SK-N-SH (cell line): Measurements from ENCODE around the gene RAB17. TPM values are rescaled to one million over a fixed set of nuclear protein-coding genes. Genes with fewer than 3 reads are reported as not detected.
A peak's percentile ranks its signal among the peaks of the same experiment; 100 is the strongest.

Experiments
- CTCF ChIA-PET: fragments of 300-600, 350-600 bp; formaldehyde crosslinking; extraction: SDS; loops from one replicate; lab custom pipeline; 2021; lab: Yijun Ruan, JAX
- POLR2A ChIA-PET: fragments of 350-600 bp; sonication (Branson Sonifier 250); formaldehyde crosslinking; extraction: SDS; loops from one replicate; lab custom pipeline; 2020; ENCODE audit warnings: antibody characterized with exemption, inconsistent platforms; lab: Yijun Ruan, JAX
- DNase-seq: peaks from one replicate; pipeline ENCODE4 v3.0.0; 2012
- H2AFZ ChIP-seq: fragments of 200-600 bp; sonication (generic); 2 replicates; pipeline ENCODE4 v1.8.1; 2016; ENCODE audit warnings: antibody characterized with exemption, mild to moderate bottlenecking, low read depth
- H3F3A ChIP-seq: fragments of 200-600 bp; sonication (generic); replicated peaks from 2 replicates; pipeline ENCODE3; 2016; ENCODE audit warnings: antibody characterized with exemption, mild to moderate bottlenecking; ENCODE audit not compliant: insufficient read depth
- H3K27ac ChIP-seq, 2 experiments: fragments of 200-500 bp in 1 of 2; fragments of 200-600 bp in 1 of 2; sonication (Bioruptor generic) in 1 of 2; sonication (generic), shearing (Covaris generic) in 1 of 2; 2 replicates each; pipeline versions ENCODE4 v1.5.1 to v1.6.1; 2014 to 2016; ENCODE audit warnings: low read depth in 2 of 2, inconsistent platforms in 1 of 2, low read length in 1 of 2, mild to moderate bottlenecking in 1 of 2, mixed read lengths in 1 of 2
- H3K27me3 ChIP-seq: fragments of 200-600 bp; sonication (generic), shearing (Covaris generic); 2 replicates; pipeline ENCODE4 v1.6.1; 2016; ENCODE audit warnings: mixed run types; ENCODE audit not compliant: insufficient read depth
- H3K36me3 ChIP-seq, 2 experiments: fragments of 200-500 bp in 1 of 2; fragments of 200-600 bp in 1 of 2; sonication (Bioruptor generic) in 1 of 2; sonication (generic) in 1 of 2; replicated peaks in 1 of 2; 2 replicates each; pipeline versions ENCODE3 to v1.5.1; 2014 to 2016; ENCODE audit warnings: low read length in 1 of 2, mild to moderate bottlenecking in 1 of 2; ENCODE audit not compliant: insufficient read depth in 2 of 2, control insufficient read depth in 1 of 2
- H3K4me1 ChIP-seq, 2 experiments: fragments of 200-500 bp in 1 of 2; fragments of 200-600 bp in 1 of 2; sonication (Bioruptor generic) in 1 of 2; sonication (generic), shearing (Covaris generic) in 1 of 2; 2 replicates each; pipeline versions ENCODE4 v1.5.1 to v1.6.1; 2014 to 2016; ENCODE audit warnings: low read depth in 1 of 2, low read length in 1 of 2, mixed run types in 1 of 2; ENCODE audit not compliant: insufficient read depth in 2 of 2, control insufficient read depth in 1 of 2
- H3K4me2 ChIP-seq: fragments of 200-600 bp; sonication (generic), shearing (Covaris generic); 2 replicates; pipeline ENCODE4 v1.6.1; 2017; ENCODE audit warnings: mixed run types
- H3K4me3 ChIP-seq, 2 experiments: fragments of 200-500 bp in 1 of 2; fragments of 200-600 bp in 1 of 2; sonication (Bioruptor generic) in 1 of 2; sonication (generic), shearing (Covaris generic) in 1 of 2; 2 replicates each; pipeline versions ENCODE4 v1.5.1 to v1.8.1; 2014 to 2016; ENCODE audit warnings: low read depth in 2 of 2, inconsistent platforms in 1 of 2, low read length in 1 of 2, mild to moderate bottlenecking in 1 of 2, mixed read lengths in 1 of 2, moderate library complexity in 1 of 2
- H3K79me2 ChIP-seq: fragments of 200-600 bp; sonication (generic); 2 replicates; pipeline ENCODE4 v1.8.1; 2017; ENCODE audit warnings: mild to moderate bottlenecking; ENCODE audit not compliant: insufficient read depth
- H3K9ac ChIP-seq: fragments of 200-600 bp; sonication (generic); 2 replicates; pipeline ENCODE4 v1.6.1; 2017; ENCODE audit warnings: mixed run types
- H3K9me2 ChIP-seq: fragments of 200-600 bp; sonication (generic); 2 replicates; pipeline ENCODE4 v1.6.1; 2017; ENCODE audit warnings: mixed run types
- H3K9me3 ChIP-seq: fragments of 200-600 bp; sonication (generic); 2 replicates; pipeline ENCODE4 v1.6.1; 2017; ENCODE audit warnings: mixed run types, mild to moderate bottlenecking, moderate library complexity
- H4K20me1 ChIP-seq: fragments of 200-600 bp; sonication (generic); 2 replicates; pipeline ENCODE4 v1.6.1; 2017; ENCODE audit warnings: mild to moderate bottlenecking, mixed run types; ENCODE audit not compliant: insufficient read depth
- FOXM1 ChIP-seq: IDR thresholded peaks from 2 replicates; pipeline ENCODE4 v1.4.0; 2012; ENCODE audit warnings: low read depth, mild to moderate bottlenecking
- MEF2A ChIP-seq: IDR thresholded peaks from 2 replicates; pipeline ENCODE4 v1.4.0; 2012; ENCODE audit warnings: low read depth, borderline replicate concordance
- REST ChIP-seq: IDR thresholded peaks from 2 replicates; pipeline ENCODE4 v1.6.1; 2012; ENCODE audit warnings: mild to moderate bottlenecking, low read depth, low read length, moderate library complexity
- RFX5 ChIP-seq: IDR thresholded peaks from 2 replicates; pipeline ENCODE4 v1.6.1; 2012; ENCODE audit warnings: mild to moderate bottlenecking, improper control_type of control experiment, low read length
- YY1 ChIP-seq: IDR thresholded peaks from 2 replicates; pipeline ENCODE4 v1.4.0; 2012; ENCODE audit warnings: low read depth, mild to moderate bottlenecking
- WGBS: methylation state at CpG from one replicate; pipeline ENCODE4 v1.1.6; 2017; ENCODE audit warnings: low lambda C conversion rate; 5-methylcytosine and 5-hydroxymethylcytosine counted together
- polyA plus RNA-seq, 3 experiments: library from polyadenylated mRNA; depleted of rRNA; stranded (reverse); fragments of >200 nt; gene quantifications; 2 replicates each; pipeline ENCODE4 v1.2.3, GENCODE V29; 2012

The RAB17 gene
- polyA plus RNA-seq, 1 of the 3 experiments (the other 2 are of a cell fraction) = 0.10 TPM

DNA sequence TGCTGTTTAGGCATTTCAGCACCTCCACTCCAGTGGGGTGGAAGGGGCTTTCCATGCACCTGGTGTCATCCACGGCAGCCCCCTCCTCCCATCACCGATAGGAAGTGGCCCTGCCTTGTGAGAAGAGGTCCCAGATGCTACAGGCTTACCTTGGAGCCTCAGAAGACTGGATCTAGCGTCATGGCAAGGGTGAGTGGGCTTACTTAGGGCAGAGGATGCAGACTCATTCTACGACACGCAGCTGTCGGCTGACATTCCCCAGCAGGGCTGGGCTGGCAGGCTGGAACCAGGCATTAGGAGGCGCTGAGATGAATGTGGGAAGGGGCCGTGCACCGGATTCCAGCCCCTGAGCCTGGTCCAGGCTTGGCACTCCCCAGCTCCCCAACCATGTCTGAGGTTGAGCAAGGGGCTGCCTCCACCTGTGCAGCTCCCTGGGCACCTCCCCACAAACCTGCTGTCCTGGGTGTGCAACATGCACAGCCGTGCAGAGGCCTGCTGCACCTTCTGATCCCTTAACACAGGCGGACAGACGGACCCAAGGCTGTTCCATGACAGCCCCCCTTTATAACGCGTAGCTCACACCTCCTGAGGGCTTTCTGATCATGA lies 25.9 kb downstream of the RAB17 start:
- H3F3A ChIP-seq = peaks cover 10% of the 10 kb centered on the region
- no peaks in the 10 kb centered on the region for H3K27me3 ChIP-seq
- no peak overlapping the region for H3K4me2 ChIP-seq
- no peak overlapping the region for H3K4me3 ChIP-seq
- no peak for TF ChIP-seq REST
- no peak for TF ChIP-seq YY1
- no peak for TF ChIP-seq FOXM1
- no peak for TF ChIP-seq RFX5
- TF ChIP-seq, all 33 proteins: peak for 0
- no peaks in the 10 kb centered on the region for H3K9me3 ChIP-seq
- no peak for DNase-seq
- no peaks in the 10 kb centered on the region for H3K9me2 ChIP-seq
- ChIA-PET CTCF (interaction anchor here (1.2 to 8.2 kb wide), 3 partner anchors 8 to 699 kb away, joined by 3 to 59 read pairs (median 4); no protein-coding TSS in a partner anchor), POLR2A (no interaction called here)
- 69% methylated on average over 14 of the region's 14 CpGs for WGBS
- H3K36me3 ChIP-seq = no peaks in the 10 kb centered on the region
- no peak overlapping the region for H3K9ac ChIP-seq
- no peak overlapping the region for H3K27ac ChIP-seq
- H3K79me2 ChIP-seq = no peaks in the 10 kb centered on the region
- H4K20me1 ChIP-seq = no peaks in the 10 kb centered on the region
- no peak overlapping the region for H2AFZ ChIP-seq
- H3K4me1 ChIP-seq = no peaks in the 10 kb centered on the region

DNA sequence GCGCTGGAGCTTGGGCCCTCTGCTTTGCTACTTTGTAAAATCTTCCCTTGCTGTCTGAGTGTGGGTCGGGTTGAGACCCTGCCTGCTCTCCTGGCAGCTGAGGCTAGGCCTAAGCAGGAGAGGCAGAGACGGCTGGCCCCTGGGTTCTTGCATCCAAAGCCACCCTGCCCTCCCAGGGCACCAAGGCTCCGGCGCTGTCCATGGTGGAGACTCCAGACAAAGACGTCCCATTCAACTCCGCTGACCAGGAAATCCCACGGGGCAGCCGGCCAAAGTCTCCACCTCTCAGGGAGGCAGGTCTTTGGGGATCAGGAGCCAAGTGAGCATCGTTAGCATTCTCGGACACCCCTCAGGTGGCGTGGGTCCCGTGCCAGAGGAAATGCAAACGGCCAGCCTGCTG lies 26.7 kb downstream of the RAB17 start:
- 100% methylated on average over 1 of the region's 14 CpGs for WGBS
- no peaks in the 10 kb centered on the region for H3K27me3 ChIP-seq
- no peaks in the 10 kb centered on the region for H3K36me3 ChIP-seq
- H3K9me2 ChIP-seq = no peaks in the 10 kb centered on the region
- CTCF ChIA-PET = interaction anchor here (0.7 to 8.2 kb wide), 4 partner anchors 9 to 699 kb away, joined by 3 to 59 read pairs (median 4); no protein-coding TSS in a partner anchor
- H3F3A ChIP-seq = peaks cover 10% of the 10 kb centered on the region
- no peak overlapping the region for H2AFZ ChIP-seq
- no peak for DNase-seq
- no peak overlapping the region for H3K9ac ChIP-seq
- H3K4me3 ChIP-seq = no peak overlapping the region
- no peak overlapping the region for H3K27ac ChIP-seq
- no peaks in the 10 kb centered on the region for H3K79me2 ChIP-seq
- no peak for TF ChIP-seq MEF2A
- TF ChIP-seq REST = peak; percentile 94
- TF ChIP-seq, all 33 proteins: peak for 1
- Histone ChIP-seq H4K20me1 (no peaks in the 10 kb centered on the region), H3K4me1 (peaks cover 0 to 3% of the 10 kb centered on the region in 2 experiments; a peak in 1 of 4 replicates), H3K9me3 (no peaks in the 10 kb centered on the region), H3K4me2 (no peak overlapping the region)
- POLR2A ChIA-PET = no interaction called here
